Heart left ventricle (tissue), 13 donors: ENCODE data around the gene ROCK2.

Source experiments
- CTCF ChIP-seq, 12 donors: fragments of 200-600 bp; sonication (generic) in 4 of 12; IDR thresholded peaks; one replicate each; pipeline versions ENCODE4 v1.5.0 to v1.8.0; 2018 to 2022; ENCODE audit warnings: antibody characterized with exemption in 12 of 12, mild to moderate bottlenecking in 5 of 12
- POLR2A ChIP-seq, 2 donors: fragments of 450-650 bp; IDR thresholded peaks; one replicate each; pipeline ENCODE4 v1.6.1; 2017; ENCODE audit warnings: antibody characterized with exemption in 2 of 2, mild to moderate bottlenecking in 2 of 2, moderate library complexity in 2 of 2
- donor health status: ischemic (EF 13 %, LVEDD 7.1; RV severe dilation, severe dysfunction).
- donor health status: DM: no; HTN: yes; CAD: no.
- donor health status: DM: no; HTN: no; CAD: no.
- donor health status: ischemic (EF 25% LVEDD 6.9; RV normal size, moderate dysfunction).
- donor health status: ischemic (EF 25% LVEDD 5.7; RV mildly dilated, moderate dysfunction).
- donor health status: ischemic (EF 35%, LVEDD 5.7; RV mildly dilated, moderate dysfunction).
- donor health status: nonischemic (EF 11% LVEDD 7.7; RV severe dilation, severe dysfunction).
- donor health status: DM: yes; HTN: yes; CAD: no.
- donor health status: PGD.
- donor health status: ischemic (EF 29% LVEDD 5.4; RV normal size, mild dysfunction).
- donor health status: nonischemic (EF 23%, LVEDD 6.1; RV moderate dilation, normal function).

GRCh38 chr2:11227595-11227994, 116.8 kb downstream of the ROCK2 start:
- no peak for TF ChIP-seq CTCF (IDR thresholded peaks at IDR 0.05)
- TF ChIP-seq POLR2A (IDR thresholded peaks at IDR 0.05), result no peak
